D341Med (cell line): ENCODE results near the gene FOXN3.
"Not testable (repeated sequence)": the region's sequence is repeated elsewhere in the genome, so short reads cannot be mapped to it uniquely, and the experiment has no call there.

Experiments
- DNase-seq: peaks from one replicate; pipeline ENCODE4 v3.0.0; 2012; ENCODE audit warnings: low spot score

Gene FOXN3

GRCh38 chr14:89164168-89165073 is 252.6 kb downstream of the FOXN3 start:
- no peak for DNase-seq

- DNase-seq = no peak
These were observed 253.9 kb downstream of the FOXN3 start for GRCh38 chr14:89163031-89163636.

GRCh38 chr14:89162586-89162985 is 254.4 kb downstream of the FOXN3 start:
- no peak for DNase-seq

GRCh38 chr14:89160437-89160836 is 256.6 kb downstream of the FOXN3 start:
- DNase-seq = no peak

GRCh38 chr14:89158701-89159100 is 258.3 kb downstream of the FOXN3 start:
- no peak for DNase-seq

- not testable (repeated sequence) for DNase-seq
These were observed 258.9 kb downstream of the FOXN3 start for GRCh38 chr14:89158104-89158503.

GRCh38 chr14:89155491-89155890 is 261.5 kb downstream of the FOXN3 start:
- no peak for DNase-seq

- not testable (repeated sequence) for DNase-seq
These were observed 265.3 kb downstream of the FOXN3 start for GRCh38 chr14:89151693-89152092.

- no peak for DNase-seq
These were observed 270.8 kb downstream of the FOXN3 start for GRCh38 chr14:89146274-89146673.

GRCh38 chr14:89144642-89145041 is 272.4 kb downstream of the FOXN3 start:
- no peak for DNase-seq

GRCh38 chr14:89144066-89144465 is 273.0 kb downstream of the FOXN3 start:
- no peak for DNase-seq

- no peak for DNase-seq
These were observed 273.4 kb downstream of the FOXN3 start for GRCh38 chr14:89143595-89143994.

GRCh38 chr14:89142366-89142765 is 274.7 kb downstream of the FOXN3 start:
- no peak for DNase-seq

GRCh38 chr14:89141862-89142261 is 275.2 kb downstream of the FOXN3 start:
- no peak for DNase-seq

- DNase-seq = no peak
These were observed 276.7 kb downstream of the FOXN3 start for GRCh38 chr14:89140326-89140725.

- DNase-seq = no peak
These were observed 277.4 kb downstream of the FOXN3 start for GRCh38 chr14:89139404-89140247.

- DNase-seq = no peak
These were observed 278.2 kb downstream of the FOXN3 start for GRCh38 chr14:89138846-89139245.

GRCh38 chr14:89137526-89138163 is 279.4 kb downstream of the FOXN3 start:
- DNase-seq = no peak

GRCh38 chr14:89136587-89136986 is 280.4 kb downstream of the FOXN3 start:
- no peak for DNase-seq

GRCh38 chr14:89134640-89135039 is 282.4 kb downstream of the FOXN3 start:
- DNase-seq = no peak

GRCh38 chr14:89131004-89131750 is 285.9 kb downstream of the FOXN3 start:
- DNase-seq = no peak
